HG03064 (cell line): ENCODE measurements around the gene SLC4A8.
A peak's percentile ranks its signal among the peaks of the same experiment; 100 is the strongest.

ENCODE experiments used
- ATAC-seq: cut with Tn5 transposase; IDR thresholded peaks from one replicate; pipeline ENCODE4 v1.9.1; 2021; ENCODE audit warnings: low read depth; ENCODE audit not compliant: unreplicated experiment

SLC4A8 gene

DNA sequence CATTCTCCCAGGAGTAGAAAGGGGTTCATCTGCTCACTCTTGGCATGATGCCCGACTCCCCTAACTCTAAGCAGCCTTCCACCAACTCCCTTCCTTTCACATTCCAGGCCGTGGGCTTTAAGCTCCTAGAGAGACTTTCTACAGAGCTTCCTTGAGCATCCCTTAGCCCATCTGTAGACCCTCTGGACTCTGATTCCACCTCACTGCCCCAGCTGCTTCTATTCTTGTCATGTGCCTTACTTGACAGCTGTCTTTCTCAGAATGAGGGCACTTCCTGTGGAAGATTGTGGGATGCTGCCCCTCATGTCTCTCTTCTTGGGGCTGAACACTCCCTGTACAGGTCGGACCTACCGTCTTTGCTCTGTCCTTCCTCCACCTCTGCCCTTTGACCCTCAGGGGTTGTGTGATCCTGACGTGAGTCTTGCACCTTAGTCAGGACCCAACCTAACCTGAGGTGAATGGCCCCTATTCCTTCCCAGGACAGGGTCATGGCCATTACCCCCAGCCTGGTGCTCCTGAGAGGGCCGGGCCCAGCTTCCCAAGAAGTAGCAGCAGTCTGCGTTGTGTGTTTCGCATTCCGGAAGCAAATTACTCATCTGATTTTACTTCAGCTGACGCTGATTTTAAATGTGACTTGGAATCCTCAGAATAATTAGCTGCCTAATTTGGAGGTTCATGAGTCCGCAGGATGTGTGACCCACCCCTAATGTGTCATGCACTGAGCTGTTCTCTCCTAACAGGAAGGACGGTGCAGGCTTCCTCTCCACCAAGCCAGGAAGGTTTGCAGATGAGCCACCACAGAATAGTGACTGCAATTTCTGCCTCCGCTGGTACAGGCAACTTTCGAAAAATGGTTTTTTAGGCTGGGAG is 30.7 kb upstream of the SLC4A8 start:
- no peak for ATAC-seq

DNA sequence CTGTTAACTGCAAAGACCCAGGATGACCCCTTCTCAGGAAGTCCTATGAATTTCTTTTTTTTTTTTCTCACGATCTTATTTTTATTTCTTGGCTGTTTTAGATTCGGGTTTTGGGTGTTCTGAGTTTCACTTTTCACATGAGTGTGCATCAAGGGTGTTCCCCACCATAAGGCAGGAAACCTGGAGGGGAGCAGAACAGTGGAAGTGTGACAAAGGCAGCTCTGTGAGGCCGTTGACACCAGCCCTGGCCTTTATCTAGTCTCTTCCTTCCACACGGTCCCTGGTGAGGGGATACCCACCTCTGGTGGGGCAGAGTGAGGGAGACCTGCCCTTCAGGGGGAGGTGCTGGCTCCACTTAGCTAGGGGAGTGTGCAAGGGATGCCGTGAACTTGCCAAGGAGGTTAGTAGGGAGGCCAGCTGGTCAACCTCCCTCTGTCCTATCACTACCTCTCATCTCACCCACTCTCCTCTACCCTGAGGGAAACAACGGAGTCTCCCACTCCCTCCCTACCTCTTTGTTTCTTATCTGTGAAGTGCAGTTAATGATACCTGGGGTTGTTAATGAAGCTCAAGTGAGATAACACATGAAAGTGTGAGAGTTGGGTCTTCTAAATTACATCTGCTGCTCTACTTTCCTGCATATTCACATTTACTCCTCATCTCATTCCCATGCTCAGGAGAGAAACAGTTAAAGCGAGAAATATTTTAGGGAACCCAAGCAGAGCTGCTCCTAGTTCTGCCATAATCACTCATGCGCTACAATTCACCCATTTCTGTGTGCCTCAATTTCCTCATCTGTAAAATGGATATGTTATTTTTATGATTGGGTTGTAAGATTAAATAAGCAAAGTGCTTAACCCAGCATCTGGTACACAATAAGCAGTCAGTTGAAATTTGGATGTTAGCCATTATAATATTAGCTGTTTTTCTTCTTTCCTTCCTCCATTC is 29.1 kb upstream of the SLC4A8 start:
- peak; percentile 40 for ATAC-seq

GRCh38 chr12:51397670-51398069 is 27.0 kb upstream of the SLC4A8 start:
- ATAC-seq, result no peak

GRCh38 chr12:51399891-51400290 is 24.7 kb upstream of the SLC4A8 start:
- no peak for ATAC-seq

- no peak for ATAC-seq
These were observed 23.6 kb upstream of the SLC4A8 start for GRCh38 chr12:51401020-51401419.

- no peak for ATAC-seq
These were observed 23.1 kb upstream of the SLC4A8 start for GRCh38 chr12:51401486-51401885.

DNA sequence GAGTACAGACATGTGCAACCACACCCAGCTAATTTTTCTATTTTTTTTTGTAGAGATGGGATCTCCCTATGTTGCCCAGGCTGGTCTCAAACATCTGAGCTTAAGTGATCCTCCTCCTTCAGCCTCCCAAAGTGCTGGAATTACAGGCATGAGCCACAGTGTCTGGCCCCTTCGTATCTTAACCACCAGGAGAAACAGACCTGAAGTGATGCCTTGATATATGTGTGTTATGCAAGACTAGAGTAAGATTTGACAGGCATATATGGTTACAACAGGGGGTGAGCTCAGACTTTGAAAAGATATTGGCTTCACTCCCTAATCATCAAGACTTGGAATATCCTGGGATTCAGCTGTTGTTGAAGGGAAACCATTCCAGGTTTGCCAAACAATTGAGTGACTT is 22.7 kb upstream of the SLC4A8 start:
- ATAC-seq, result no peak

- no peak for ATAC-seq
These were observed 21.5 kb upstream of the SLC4A8 start for GRCh38 chr12:51403159-51403558.

GRCh38 chr12:51403681-51404136 is 20.9 kb upstream of the SLC4A8 start:
- ATAC-seq, result no peak

DNA sequence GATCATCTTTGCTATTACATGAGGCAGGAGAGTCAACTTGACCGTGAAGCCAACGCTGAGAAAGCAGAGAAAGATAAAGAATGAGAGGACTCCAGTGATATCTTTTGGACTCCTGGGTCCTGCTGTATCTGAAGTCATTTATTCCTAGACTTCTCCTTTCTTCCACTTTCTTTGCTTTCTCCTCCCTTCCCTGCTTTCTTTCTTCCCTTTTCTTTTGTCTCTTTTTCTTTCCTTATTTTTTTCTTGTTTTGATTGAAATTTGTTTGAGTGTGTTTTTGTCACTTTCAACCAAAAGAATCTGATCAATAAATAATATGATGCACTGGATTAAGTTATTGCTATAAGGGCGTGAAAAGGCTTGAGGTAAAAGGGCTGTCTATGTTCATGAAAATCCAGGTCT is 20.0 kb upstream of the SLC4A8 start:
- no peak for ATAC-seq

DNA sequence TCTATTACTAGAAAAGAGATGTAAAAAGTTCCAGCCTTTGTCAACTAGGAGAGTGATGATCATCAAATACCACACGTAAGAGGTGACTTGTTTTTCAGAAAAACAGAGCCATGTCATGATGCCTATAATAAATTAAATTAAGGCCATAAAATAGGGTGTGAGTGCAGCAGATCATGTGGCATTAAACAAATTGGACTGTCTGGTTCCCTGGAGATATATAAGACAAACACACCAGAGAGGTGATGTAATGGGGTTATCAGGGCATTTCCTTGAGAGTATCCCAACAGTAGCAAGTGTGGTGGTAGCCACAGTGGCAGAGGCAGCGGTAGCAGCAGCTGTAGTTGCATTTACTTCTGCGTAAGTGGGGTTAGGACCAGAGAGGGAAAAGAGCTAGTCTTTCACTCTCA is 18.8 kb upstream of the SLC4A8 start:
- no peak for ATAC-seq

- no peak for ATAC-seq
These were observed 18.3 kb upstream of the SLC4A8 start for GRCh38 chr12:51406290-51406689.

DNA sequence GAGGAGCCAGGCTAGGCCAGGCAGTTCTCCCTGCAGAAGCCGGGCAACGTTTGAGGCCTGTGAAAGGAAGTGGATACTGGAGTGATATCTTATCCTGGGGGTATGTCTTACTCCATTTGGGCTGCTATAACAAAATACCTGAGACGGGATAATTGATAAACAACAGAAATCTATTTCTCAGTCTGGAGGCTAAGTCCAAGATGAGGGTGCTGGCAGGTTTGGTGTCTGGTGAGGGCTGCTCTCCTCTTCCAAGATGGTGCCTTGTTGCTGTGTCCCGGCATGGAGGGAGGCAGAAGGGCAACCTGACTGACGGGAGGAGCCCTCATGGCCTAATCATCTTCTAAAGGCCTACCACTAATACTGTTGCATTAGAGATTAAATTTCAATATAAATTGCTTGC is 17.8 kb upstream of the SLC4A8 start:
- ATAC-seq, result no peak

DNA sequence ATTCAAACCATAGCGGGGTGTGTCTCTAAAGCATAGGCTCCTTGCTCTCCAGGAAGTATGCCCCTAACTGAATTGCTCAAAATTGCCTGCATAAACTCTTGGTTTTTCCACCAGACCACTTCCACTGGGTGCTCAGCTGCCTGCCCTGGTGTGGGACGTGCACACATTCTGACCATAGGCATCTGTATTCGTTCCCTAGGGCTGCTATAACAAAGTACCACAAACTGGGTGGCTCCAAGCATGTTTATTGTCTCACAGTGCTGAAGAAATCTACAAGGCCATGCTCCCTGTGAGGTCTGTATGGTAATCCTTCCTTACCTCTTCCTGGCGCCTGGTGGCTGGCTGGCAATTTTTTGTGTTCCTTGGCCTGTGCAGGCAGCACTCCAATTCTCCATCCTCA is 17.0 kb upstream of the SLC4A8 start:
- ATAC-seq, result no peak

- ATAC-seq, result no peak
These were observed 14.8 kb upstream of the SLC4A8 start for GRCh38 chr12:51409846-51410245.

GRCh38 chr12:51413149-51413548 is 11.5 kb upstream of the SLC4A8 start:
- no peak for ATAC-seq

GRCh38 chr12:51413791-51414190 is 10.8 kb upstream of the SLC4A8 start:
- no peak for ATAC-seq

- ATAC-seq, result no peak
These were observed 8.7 kb upstream of the SLC4A8 start for GRCh38 chr12:51415931-51416330.

- ATAC-seq, result no peak
These were observed 6.8 kb upstream of the SLC4A8 start for GRCh38 chr12:51417826-51418225.

GRCh38 chr12:51419425-51420193 is 5.0 kb upstream of the SLC4A8 start:
- no peak for ATAC-seq
